Parathyroid adenoma (tissue), 2 donors: ENCODE data around the gene TMPRSS13.

ENCODE experiments used
- H2AFZ ChIP-seq: fragments of 300-600 bp; sonication (generic); one replicate; pipeline ENCODE4 v1.7.0; 2017; ENCODE audit warnings: antibody characterized with exemption, mild to moderate bottlenecking
- H3K27ac ChIP-seq: fragments of 300-600 bp; sonication (generic); one replicate; pipeline ENCODE4 v1.7.0; 2017
- H3K27me3 ChIP-seq: fragments of 300-600 bp; sonication (generic); one replicate; pipeline ENCODE4 v1.7.0; 2017; ENCODE audit warnings: low read length; ENCODE audit not compliant: control insufficient read depth, insufficient read depth
- H3K36me3 ChIP-seq: fragments of 300-600 bp; sonication (generic); one replicate; pipeline ENCODE4 v1.7.0; 2017; ENCODE audit warnings: low read length; ENCODE audit not compliant: control insufficient read depth, insufficient read depth
- H3K4me1 ChIP-seq: fragments of 300-600 bp; sonication (generic); one replicate; pipeline ENCODE4 v1.7.0; 2017; ENCODE audit warnings: control low read depth
- H3K4me2 ChIP-seq: fragments of 300-600 bp; sonication (generic); one replicate; pipeline ENCODE4 v1.7.0; 2017; ENCODE audit warnings: low read length
- H3K4me3 ChIP-seq: fragments of 300-600 bp; sonication (generic); one replicate; pipeline ENCODE4 v1.7.0; 2017; ENCODE audit warnings: low read depth, low read length
- H3K79me2 ChIP-seq: fragments of 300-600 bp; sonication (generic); one replicate; pipeline ENCODE4 v1.7.0; 2017; ENCODE audit warnings: control low read depth
- H3K9ac ChIP-seq: fragments of 300-600 bp; sonication (generic); one replicate; pipeline ENCODE4 v1.7.0; 2017; ENCODE audit warnings: mild to moderate bottlenecking
- H3K9me3 ChIP-seq: fragments of 300-600 bp; sonication (generic); one replicate; pipeline ENCODE4 v1.7.0; 2017; ENCODE audit warnings: low read length; ENCODE audit not compliant: control insufficient read depth
- TF ChIP-seq, protein P1 (sequence below): fragments of 300-600 bp; sonication (generic); IDR thresholded peaks from one replicate; pipeline ENCODE4 v1.7.0; 2017; ENCODE audit warnings: antibody characterized with exemption, mild to moderate bottlenecking
- donor health status: primary hyperparathyroidism.

TMPRSS13 gene

GRCh38 chr11:117931971-117932370 is 2.8 kb upstream of the TMPRSS13 start:
- H3K4me1 ChIP-seq = no peaks in the 10 kb centered on the region
- no peak overlapping the region for H3K4me2 ChIP-seq
- H3K9ac ChIP-seq = no peak overlapping the region
- TF ChIP-seq, protein P1, sequence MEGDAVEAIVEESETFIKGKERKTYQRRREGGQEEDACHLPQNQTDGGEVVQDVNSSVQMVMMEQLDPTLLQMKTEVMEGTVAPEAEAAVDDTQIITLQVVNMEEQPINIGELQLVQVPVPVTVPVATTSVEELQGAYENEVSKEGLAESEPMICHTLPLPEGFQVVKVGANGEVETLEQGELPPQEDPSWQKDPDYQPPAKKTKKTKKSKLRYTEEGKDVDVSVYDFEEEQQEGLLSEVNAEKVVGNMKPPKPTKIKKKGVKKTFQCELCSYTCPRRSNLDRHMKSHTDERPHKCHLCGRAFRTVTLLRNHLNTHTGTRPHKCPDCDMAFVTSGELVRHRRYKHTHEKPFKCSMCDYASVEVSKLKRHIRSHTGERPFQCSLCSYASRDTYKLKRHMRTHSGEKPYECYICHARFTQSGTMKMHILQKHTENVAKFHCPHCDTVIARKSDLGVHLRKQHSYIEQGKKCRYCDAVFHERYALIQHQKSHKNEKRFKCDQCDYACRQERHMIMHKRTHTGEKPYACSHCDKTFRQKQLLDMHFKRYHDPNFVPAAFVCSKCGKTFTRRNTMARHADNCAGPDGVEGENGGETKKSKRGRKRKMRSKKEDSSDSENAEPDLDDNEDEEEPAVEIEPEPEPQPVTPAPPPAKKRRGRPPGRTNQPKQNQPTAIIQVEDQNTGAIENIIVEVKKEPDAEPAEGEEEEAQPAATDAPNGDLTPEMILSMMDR = no peak
- H3K79me2 ChIP-seq = no peaks in the 10 kb centered on the region
- no peak overlapping the region for H3K4me3 ChIP-seq
- H3K36me3 ChIP-seq = no peaks in the 10 kb centered on the region
- H2AFZ ChIP-seq = no peak overlapping the region
- no peaks in the 10 kb centered on the region for H3K9me3 ChIP-seq
- H3K27ac ChIP-seq = no peak overlapping the region
- no peaks in the 10 kb centered on the region for H3K27me3 ChIP-seq

- TF ChIP-seq, protein P1 = no peak
- H3K4me1 ChIP-seq = no peaks in the 10 kb centered on the region
Observed at GRCh38 chr11:117931331-117931950, 2.2 kb upstream of the TMPRSS13 start.

DNA sequence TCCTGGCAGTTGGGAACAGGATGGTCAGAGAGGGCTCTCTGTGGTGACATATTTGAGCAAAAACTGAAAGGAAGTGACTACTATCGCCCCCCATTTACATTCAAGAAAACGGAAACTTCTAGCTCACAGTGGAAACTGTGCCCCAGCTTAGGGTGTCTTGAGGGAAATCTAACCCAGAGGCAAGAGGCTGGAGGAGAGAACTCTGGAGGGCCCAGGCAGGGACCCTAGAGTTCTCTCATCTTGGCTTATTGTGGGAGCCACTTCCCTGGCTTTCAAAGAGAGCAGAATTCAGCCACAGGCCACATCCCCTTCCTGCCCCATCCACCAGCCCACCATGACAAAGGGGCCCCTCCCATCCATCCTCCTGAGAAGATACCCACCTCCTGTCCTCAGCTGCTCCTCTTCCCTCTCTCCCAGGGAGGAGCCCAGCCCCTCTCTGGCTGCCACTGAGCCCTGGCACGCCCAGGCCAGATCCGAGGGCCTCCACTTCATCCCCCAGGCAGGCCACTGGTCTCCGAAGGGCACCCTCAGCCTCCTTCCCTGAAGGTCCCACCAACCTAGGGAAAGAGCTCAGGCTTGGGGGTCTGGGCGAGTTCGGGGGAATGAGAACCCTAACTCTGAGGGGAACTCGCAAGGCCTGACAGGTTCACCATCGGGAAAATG is 1.6 kb upstream of the TMPRSS13 start:
- no peak overlapping the region for H3K4me3 ChIP-seq
- no peaks in the 10 kb centered on the region for H3K36me3 ChIP-seq
- no peaks in the 10 kb centered on the region for H3K27me3 ChIP-seq
- no peaks in the 10 kb centered on the region for H3K4me1 ChIP-seq
- no peaks in the 10 kb centered on the region for H3K9me3 ChIP-seq
- H3K9ac ChIP-seq = no peak overlapping the region
- H3K79me2 ChIP-seq = no peaks in the 10 kb centered on the region
- no peak overlapping the region for H3K27ac ChIP-seq
- no peak overlapping the region for H3K4me2 ChIP-seq
- TF ChIP-seq, protein P1 = no peak
- no peak overlapping the region for H2AFZ ChIP-seq

More at GRCh38 chr11:117931331-117931950, 2.2 kb upstream of the TMPRSS13 start:
- H3K27ac ChIP-seq = no peak overlapping the region
- H3K4me3 ChIP-seq = no peak overlapping the region
- no peaks in the 10 kb centered on the region for H3K79me2 ChIP-seq
- H3K36me3 ChIP-seq = no peaks in the 10 kb centered on the region
- H2AFZ ChIP-seq = no peak overlapping the region
- no peak overlapping the region for H3K4me2 ChIP-seq
- no peak overlapping the region for H3K9ac ChIP-seq
- no peaks in the 10 kb centered on the region for H3K9me3 ChIP-seq
- no peaks in the 10 kb centered on the region for H3K27me3 ChIP-seq

- TF ChIP-seq, protein P1 = no peak
- no peak overlapping the region for H3K9ac ChIP-seq
- H3K27ac ChIP-seq = no peak overlapping the region
- H3K27me3 ChIP-seq = no peaks in the 10 kb centered on the region
- H3K9me3 ChIP-seq = no peaks in the 10 kb centered on the region
- no peaks in the 10 kb centered on the region for H3K36me3 ChIP-seq
- H3K4me3 ChIP-seq = no peak overlapping the region
- no peak overlapping the region for H2AFZ ChIP-seq
- H3K4me1 ChIP-seq = no peaks in the 10 kb centered on the region
- H3K79me2 ChIP-seq = no peaks in the 10 kb centered on the region
- H3K4me2 ChIP-seq = no peak overlapping the region
Observed at GRCh38 chr11:117929916-117930570, 841 bp upstream of the TMPRSS13 start.
